GM19452 (cell line): ENCODE results near the gene BTBD18.
"Not testable (repeated sequence)": the region's sequence is repeated elsewhere in the genome, so short reads cannot be mapped to it uniquely, and the experiment has no call there.

Source experiments
- ATAC-seq: cut with Tn5 transposase; IDR thresholded peaks from one replicate; pipeline ENCODE4 v1.9.1; 2021; ENCODE audit not compliant: unreplicated experiment

Gene BTBD18

DNA sequence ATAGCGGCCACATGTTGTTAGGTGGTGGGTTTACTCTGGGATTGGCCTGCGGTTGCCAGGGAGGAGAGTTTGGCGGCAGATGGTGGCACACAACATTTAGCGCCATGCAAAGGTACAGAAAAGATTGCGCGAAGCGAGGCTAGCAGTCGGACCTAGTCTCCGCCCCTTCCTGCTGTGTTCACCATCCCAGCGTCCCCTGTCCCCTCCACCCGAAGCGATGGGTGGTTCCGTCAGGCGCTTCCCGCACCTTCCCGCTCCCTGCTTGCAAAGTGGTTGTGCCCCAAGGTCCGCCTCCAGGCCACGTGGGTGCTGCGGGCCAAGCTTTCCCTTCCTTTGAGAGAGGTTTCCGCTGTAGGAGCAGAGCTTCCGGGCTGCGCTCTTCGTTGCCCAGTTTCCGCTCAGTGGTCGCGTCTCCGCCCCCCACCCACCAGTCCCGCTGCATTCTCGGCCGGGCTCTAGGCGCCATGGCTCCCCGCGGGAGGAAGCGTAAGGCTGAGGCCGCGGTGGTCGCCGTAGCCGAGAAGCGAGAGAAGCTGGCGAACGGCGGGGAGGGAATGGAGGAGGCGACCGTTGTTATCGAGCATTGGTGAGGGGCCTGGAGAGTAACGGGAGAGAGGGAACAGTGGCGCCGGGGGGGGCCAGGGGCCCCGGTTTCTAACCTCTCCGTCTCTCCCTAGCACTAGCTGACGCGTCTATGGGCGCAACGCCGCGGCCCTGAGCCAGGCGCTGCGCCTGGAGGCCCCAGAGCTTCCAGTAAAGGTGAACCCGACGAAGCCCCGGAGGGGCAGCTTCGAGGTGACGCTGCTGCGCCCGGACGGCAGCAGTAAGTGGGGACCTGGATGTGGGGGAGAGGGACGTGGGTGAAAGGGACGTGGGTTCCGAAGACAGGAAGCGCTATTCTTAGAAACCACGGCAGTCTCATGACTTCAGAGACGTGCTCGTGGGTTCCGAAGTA lies 10.2 kb downstream of the BTBD18 start, which contains the start of gene SELENOH:
TSS of gene SELENOH (plus strand) at position 360 of the 955 bp plus-strand sequence. CDS start at position 465, 105 bp downstream.
- ATAC-seq, result peak; percentile 90

- ATAC-seq, result no peak
Measured at GRCh38 chr11:57735619-57736298, 15.9 kb downstream of the BTBD18 start.

- no peak for ATAC-seq
Measured at GRCh38 chr11:57732661-57733060, 19.0 kb downstream of the BTBD18 start.

- ATAC-seq, result no peak
Measured at GRCh38 chr11:57729479-57729878, 22.1 kb downstream of the BTBD18 start.

DNA sequence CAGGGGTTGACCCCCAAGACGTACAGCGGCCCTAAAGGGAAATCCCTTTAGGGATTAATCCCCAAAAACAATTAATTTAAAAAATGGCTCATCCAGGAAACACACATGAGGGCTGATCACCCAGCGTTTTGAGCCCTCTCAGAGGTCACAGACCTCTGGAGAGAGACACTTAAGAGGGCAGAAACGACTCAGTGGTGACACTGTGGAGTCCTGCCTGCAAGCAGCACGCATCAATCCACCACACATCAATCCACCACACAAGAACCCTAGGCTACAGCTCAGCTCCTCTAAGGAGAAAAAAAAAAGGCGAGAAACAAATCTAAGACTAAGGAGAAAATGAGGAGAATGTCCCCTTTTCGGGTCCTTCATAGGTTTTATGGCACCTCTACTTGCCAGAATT lies 22.8 kb downstream of the BTBD18 start:
- no peak for ATAC-seq

- ATAC-seq, result no peak
Measured at GRCh38 chr11:57727185-57727584, 24.4 kb downstream of the BTBD18 start.

DNA sequence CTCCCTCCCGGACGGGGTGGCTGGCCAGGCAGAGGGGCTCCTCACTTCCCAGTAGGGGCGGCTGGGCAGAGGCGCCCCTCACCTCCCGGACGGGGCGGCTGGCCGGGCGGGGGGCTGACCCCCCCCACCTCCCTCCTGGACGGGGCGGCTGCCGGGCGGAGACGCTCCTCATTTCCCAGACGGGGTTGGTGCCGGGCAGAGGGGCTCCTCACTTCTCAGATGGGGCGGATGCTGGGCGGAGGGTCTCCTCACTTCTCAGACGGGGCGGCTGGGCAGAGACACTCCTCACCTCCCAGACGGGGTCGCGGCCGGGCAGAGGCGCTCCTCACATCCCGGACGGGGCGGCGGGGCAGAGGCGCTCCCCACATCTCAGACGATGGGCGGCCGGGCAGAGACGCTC lies 34.9 kb downstream of the BTBD18 start:
- not testable (repeated sequence) for ATAC-seq

DNA sequence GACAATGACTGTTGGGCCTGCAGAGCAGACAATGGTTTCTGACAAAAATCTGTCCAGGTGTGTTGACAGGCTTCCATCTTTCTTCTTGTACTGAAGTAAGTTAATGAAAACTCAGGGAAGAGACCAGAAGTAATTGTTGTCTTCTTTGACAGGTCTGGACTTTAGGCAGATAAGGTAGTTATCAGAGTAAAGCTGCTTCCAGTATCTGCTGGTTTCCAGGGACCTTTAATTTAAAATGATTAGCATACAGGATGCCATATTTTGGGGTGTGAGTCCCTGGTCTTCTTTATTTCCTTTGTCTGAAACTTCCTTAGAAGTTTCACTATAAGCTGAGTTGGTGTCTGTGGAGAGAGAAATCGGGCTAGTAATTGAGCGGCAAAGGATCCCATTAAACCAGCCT lies 37.8 kb downstream of the BTBD18 start:
- no peak for ATAC-seq

GRCh38 chr11:57712256-57713150 lies 39.1 kb downstream of the BTBD18 start, which contains the start of gene TMX2:
Gene TMX2 (plus strand): TSS chr11:57712593. CDS start chr11:57712619, 26 bp downstream.
- peak; percentile 94 for ATAC-seq

GRCh38 chr11:57711414-57712255 lies 40.0 kb downstream of the BTBD18 start, which contains the start of gene MED19:
Gene MED19 (minus strand): TSS chr11:57712215. CDS start chr11:57712179, 36 bp downstream.
- peak; percentile 38 for ATAC-seq

DNA sequence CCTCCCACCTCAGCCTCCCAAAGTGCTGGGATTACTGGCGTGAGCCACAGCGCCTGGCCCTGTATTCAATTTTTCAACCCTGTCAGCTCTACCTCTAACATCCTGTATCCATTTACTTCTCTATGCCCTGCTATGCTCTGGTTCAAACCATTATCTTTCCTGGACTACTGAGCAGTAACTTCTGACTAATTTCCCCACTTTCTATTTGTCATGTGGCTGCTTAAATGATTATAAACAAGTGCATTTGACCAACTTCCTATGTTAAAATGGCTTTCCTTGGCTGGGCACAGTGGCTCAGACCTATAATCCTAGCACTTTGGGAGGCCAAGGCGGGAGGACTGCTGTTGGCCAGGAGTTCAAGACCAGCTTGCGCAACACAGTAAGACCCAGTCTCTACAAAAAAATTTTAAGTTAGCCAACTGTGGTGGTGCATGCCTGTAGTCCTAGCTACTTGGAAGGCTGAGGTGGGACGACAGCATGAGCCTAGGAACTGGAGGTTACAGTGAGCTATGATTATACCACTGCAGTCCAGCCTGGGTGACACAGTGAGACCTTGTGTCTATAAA lies 41.7 kb downstream of the BTBD18 start:
- no peak for ATAC-seq

- not testable (repeated sequence) for ATAC-seq
Measured at GRCh38 chr11:57705432-57705831, 46.2 kb downstream of the BTBD18 start.

DNA sequence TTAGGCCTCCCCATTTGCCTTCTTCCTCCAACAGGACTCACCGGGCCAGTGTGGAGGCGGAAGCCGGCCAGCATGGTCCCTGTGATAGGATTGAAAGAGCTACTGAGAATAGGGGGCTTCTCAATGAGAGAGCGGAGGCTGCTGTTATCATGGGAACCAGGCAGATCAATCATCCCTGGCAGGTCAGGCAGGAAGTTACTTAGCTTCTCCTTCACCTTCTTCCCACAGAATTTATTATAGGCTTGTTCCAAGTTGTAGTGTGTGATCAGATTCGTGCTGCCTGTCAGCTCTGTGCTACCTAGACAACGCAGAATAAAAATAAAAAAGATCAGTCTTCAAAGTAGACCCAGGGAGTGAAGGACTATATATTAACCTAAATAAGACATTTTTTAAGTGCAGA lies 46.7 kb downstream of the BTBD18 start:
- ATAC-seq, result no peak

DNA sequence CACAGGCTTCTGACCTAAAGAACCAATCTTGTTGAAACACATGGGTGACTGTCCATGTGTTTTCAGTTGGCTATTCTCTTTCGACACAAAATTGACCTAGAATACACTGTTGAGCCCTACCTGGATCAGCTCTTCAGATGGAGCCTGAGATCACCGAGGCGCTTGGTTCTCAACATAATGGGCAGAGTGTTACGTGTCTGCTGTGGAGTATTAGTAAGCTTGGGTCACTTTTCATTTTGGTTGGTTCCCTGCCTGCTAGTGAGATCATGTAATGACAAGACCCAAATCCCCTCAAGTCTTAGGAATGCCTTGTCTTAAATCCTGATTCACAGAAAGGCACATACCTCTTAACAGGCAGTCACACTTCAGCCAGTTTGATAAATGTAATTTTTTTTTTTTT lies 48.3 kb downstream of the BTBD18 start:
- ATAC-seq, result no peak

GRCh38 chr11:57700425-57700824 lies 51.2 kb downstream of the BTBD18 start:
- no peak for ATAC-seq

- no peak for ATAC-seq
Measured at GRCh38 chr11:57699813-57700212, 51.8 kb downstream of the BTBD18 start.

- no peak for ATAC-seq
Measured at GRCh38 chr11:57698843-57699365, 52.7 kb downstream of the BTBD18 start.
